Stimulated activated effector memory CD8-positive, alpha-beta T cell treated with anti-CD3 and anti-CD28 coated beads, Interleukin-12 subunit alpha, Interleukin-12 subunit beta, amount 100 ng/mL, for 72 hours (primary cell): Measurements from ENCODE around the gene FAM76A.
"Not testable (repeated sequence)": the region's sequence is repeated elsewhere in the genome, so short reads cannot be mapped to it uniquely, and the experiment has no call there.

Experiments used
- ATAC-seq: fragments of 150-1000 bp; cut with Tn5 transposase; 2 replicates; pipeline ENCODE4 v1.10.0; 2021
- DNase-seq, 2 donors: peaks; one replicate each; pipeline ENCODE4 v3.0.0; 2021 to 2022; ENCODE audit warnings: low spot score in 2 of 2
- H3K27ac Mint-ChIP-seq: one replicate; pipeline ENCODE4 v1.8.0; 2022; ENCODE audit warnings: mild to moderate bottlenecking, mixed read lengths
- H3K36me3 Mint-ChIP-seq: one replicate; pipeline ENCODE4 v1.8.0; 2022; ENCODE audit warnings: mild to moderate bottlenecking, mixed read lengths
- H3K4me1 Mint-ChIP-seq: one replicate; pipeline ENCODE4 v1.8.0; 2022; ENCODE audit warnings: mixed read lengths
- H3K4me3 Mint-ChIP-seq: one replicate; pipeline ENCODE4 v1.8.0; 2022; ENCODE audit warnings: mild to moderate bottlenecking, mixed read lengths
- H3K9me3 Mint-ChIP-seq: one replicate; pipeline ENCODE4 v1.8.0; 2022; ENCODE audit warnings: mixed read lengths

The FAM76A gene

GRCh38 chr1:27725374-27726172, at the start of gene FAM76A:
FAM76A (plus strand) TSS chr1:27725961; CDS start chr1:27726081, 120 bp downstream.
- Mint-ChIP-seq H3K4me3 (peak within 1 kb of the TSS; percentile 80), H3K9me3 (no peaks in the 10 kb centered on the region), H3K36me3 (peaks cover 24% of the 10 kb centered on the region), H3K27ac (peak within 1 kb of the TSS; percentile 99), H3K4me1 (peaks cover 10% of the 10 kb centered on the region)
- ATAC-seq (peak; percentile 96), DNase-seq (peak; percentile 99 to 100)

DNA sequence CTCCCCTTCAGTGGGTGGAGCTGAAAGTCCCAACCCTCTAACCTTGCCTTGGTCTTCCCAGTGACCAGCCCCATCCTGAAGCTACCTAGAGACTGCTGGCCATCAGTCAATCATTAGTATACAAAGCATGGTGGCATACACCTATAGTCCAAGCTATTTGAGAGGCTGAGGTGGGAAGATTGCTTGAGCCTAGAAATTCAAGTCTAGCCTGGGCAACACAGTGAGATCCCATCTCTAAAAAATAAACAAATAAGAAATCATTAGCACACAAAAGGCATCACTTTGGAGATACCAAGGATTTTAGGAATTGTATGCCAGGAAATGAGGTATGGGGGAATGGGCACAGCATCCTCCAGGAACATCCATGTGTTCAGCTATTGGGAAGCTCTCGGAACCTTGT, 49.4 kb upstream of the FAM76A start:
- Mint-ChIP-seq H3K9me3 (peaks cover 2% of the 10 kb centered on the region), H3K36me3 (no peaks in the 10 kb centered on the region), H3K27ac (no peak overlapping the region), H3K4me1 (peaks cover 12% of the 10 kb centered on the region), H3K4me3 (no peak overlapping the region)
- ATAC-seq (no peak), DNase-seq (no peak)

- no peak overlapping the region for H3K27ac Mint-ChIP-seq
- ATAC-seq = no peak
- peaks cover 5% of the 10 kb centered on the region for H3K9me3 Mint-ChIP-seq
- H3K4me3 Mint-ChIP-seq = no peak overlapping the region
- H3K36me3 Mint-ChIP-seq = no peaks in the 10 kb centered on the region
- DNase-seq = no peak
- no peaks in the 10 kb centered on the region for H3K4me1 Mint-ChIP-seq
Measured at GRCh38 chr1:27678747-27679146, 47.0 kb upstream of the FAM76A start.

GRCh38 chr1:27680225-27680791, 45.5 kb upstream of the FAM76A start:
- DNase-seq, H3K4me3 Mint-ChIP-seq, ATAC-seq, H3K27ac Mint-ChIP-seq, H3K9me3 Mint-ChIP-seq, H3K4me1 Mint-ChIP-seq, H3K36me3 Mint-ChIP-seq: not testable (repeated sequence)

DNA sequence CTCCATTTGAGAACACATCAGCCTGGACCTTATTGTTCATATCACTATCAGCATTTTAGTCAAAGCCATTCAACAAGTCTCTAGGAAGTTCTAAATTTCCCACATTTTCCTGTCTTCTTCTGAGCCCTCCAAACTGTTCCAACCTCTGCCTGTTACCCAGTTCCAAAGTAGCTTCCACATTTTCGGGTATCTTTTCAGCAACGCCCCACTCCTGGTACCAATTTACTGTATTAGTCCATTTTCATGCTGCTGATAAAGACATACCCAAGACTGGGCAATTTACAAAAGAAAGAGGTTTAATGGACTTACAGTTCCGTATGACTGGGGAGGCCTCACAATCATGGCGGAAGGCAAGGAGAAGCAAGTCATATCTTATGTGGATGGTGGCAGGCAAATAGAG, 44.2 kb upstream of the FAM76A start:
- DNase-seq, H3K36me3 Mint-ChIP-seq, H3K4me1 Mint-ChIP-seq, H3K9me3 Mint-ChIP-seq, ATAC-seq, H3K27ac Mint-ChIP-seq, H3K4me3 Mint-ChIP-seq: not testable (repeated sequence)

GRCh38 chr1:27682351-27682944, 43.3 kb upstream of the FAM76A start:
- DNase-seq (no peak), ATAC-seq (no peak)
- Mint-ChIP-seq H3K36me3 (no peaks in the 10 kb centered on the region), H3K9me3 (peaks cover 5% of the 10 kb centered on the region), H3K4me1 (no peaks in the 10 kb centered on the region), H3K4me3 (no peak overlapping the region), H3K27ac (no peak overlapping the region)

GRCh38 chr1:27684176-27684575, 41.6 kb upstream of the FAM76A start:
- Mint-ChIP-seq H3K4me3 (no peak overlapping the region), H3K9me3 (peaks cover 5% of the 10 kb centered on the region), H3K27ac (no peak overlapping the region), H3K4me1 (peaks cover 2% of the 10 kb centered on the region), H3K36me3 (no peaks in the 10 kb centered on the region)
- no peak for DNase-seq
- no peak for ATAC-seq

DNA sequence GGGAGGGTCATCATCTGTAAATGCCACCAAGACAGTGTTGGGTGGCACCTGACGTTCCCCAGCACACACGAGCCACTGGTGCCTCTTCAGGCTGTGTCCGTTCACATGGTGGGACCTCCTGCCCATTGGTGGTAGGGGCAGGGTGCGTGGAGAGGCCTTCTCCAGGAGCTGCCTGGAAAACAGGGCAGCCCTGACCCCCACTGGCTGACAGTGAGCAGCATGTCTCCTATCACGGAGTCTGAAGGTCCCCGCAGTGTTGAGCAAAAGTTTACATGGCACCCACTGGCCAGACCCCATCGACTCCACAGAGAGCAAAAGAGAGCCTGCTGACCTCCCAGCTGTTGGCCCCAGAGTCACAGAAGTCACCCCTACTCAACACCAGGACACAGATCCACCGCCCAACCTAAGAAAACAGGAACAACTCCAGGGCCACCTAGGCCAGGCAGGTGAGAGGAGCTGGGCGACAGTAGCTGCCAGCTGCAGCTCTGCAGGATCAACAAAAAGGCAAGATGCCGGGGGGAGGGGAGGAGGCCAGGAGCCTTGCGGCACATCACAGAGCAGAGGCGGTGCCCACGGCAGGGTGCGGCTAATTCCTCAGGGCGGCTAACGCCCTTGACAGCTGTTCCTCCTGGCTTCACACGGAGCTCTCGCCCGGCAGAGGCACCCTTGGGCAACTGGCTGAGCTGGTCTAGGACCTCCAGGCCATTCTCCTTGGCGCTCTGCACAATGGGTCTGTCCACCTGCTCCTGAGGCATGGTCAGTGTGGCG, 39.4 kb upstream of the FAM76A start:
- Mint-ChIP-seq H3K4me3 (no peak overlapping the region), H3K27ac (no peak overlapping the region), H3K9me3 (peaks cover 3% of the 10 kb centered on the region), H3K4me1 (peaks cover 19% of the 10 kb centered on the region), H3K36me3 (no peaks in the 10 kb centered on the region)
- DNase-seq (no peak), ATAC-seq (no peak)

DNA sequence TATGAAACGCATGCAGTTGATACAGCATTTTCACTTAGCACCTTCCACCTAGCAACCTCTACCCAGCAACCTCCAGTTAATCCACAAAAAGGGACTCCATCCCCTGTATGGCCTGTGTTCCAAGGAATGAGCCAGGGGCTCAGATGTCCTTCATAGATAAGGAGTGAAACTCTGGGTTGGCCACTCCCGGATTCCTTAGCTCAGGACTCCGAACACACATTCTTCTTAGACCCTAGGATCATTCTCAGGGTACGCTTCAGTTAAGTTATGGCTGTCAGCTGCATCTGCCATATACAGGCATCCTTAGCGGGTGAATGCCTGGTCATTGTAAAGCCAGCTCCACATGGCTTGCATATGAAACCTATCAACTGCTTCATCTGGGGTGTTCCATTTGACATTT, 37.9 kb upstream of the FAM76A start:
- peaks cover 19% of the 10 kb centered on the region for H3K4me1 Mint-ChIP-seq
- H3K27ac Mint-ChIP-seq = no peak overlapping the region
- H3K4me3 Mint-ChIP-seq = no peak overlapping the region
- DNase-seq = no peak
- no peak for ATAC-seq
- no peaks in the 10 kb centered on the region for H3K36me3 Mint-ChIP-seq
- H3K9me3 Mint-ChIP-seq = no peaks in the 10 kb centered on the region

- Mint-ChIP-seq H3K27ac (peak overlapping the region; percentile 94), H3K4me1 (peaks cover 19% of the 10 kb centered on the region), H3K4me3 (peak overlapping the region; percentile 62), H3K36me3 (no peaks in the 10 kb centered on the region), H3K9me3 (no peaks in the 10 kb centered on the region)
- ATAC-seq (peak; percentile 92), DNase-seq (no peak)
Measured at GRCh38 chr1:27689423-27690173, 36.2 kb upstream of the FAM76A start.

DNA sequence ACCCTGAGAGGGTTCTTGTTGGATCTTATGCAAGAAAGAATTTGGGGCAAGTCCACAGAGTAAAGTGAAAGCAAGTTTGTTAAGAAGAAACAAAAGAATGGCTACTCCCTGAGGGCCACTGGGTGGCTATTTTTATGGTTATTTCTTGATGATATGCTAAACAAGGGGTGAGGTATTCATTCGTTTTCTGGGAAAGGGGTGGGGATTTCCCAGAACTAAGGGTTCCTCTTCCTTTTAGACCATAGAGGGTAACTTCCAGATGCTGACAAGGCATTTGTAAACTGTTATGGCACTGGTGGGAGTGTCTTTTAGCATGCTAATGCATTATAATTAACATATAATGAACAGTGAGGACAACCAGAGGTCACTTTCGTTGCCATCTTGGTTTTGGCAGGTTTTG, 35.6 kb upstream of the FAM76A start:
- peak; percentile 69 for ATAC-seq
- DNase-seq = no peak
- peak overlapping the region; percentile 94 for H3K27ac Mint-ChIP-seq

DNA sequence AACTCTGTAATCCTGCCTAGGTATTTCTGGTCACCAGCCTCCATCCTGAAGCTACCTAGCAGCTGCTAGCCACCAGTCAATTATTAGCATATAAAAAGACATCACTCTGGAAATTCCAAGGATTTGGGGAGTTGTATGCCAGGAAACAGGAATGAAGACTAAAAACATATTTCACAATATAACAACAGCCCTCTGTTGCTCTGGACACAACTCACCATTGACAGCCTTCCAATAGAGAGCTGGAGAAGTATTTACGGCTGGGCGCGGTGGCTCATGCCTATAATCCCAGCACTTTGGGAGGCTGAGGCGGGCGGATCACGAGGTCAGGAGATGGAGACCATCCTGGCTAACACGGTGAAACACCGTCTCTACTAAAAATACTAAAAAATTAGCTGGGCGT, 28.9 kb upstream of the FAM76A start:
- not testable (repeated sequence) for H3K36me3 Mint-ChIP-seq, H3K4me1 Mint-ChIP-seq, ATAC-seq, H3K27ac Mint-ChIP-seq, H3K4me3 Mint-ChIP-seq, DNase-seq, H3K9me3 Mint-ChIP-seq

More for the DNA sequence above, 35.6 kb upstream of the FAM76A start:
- Mint-ChIP-seq H3K9me3 (no peaks in the 10 kb centered on the region), H3K4me1 (peaks cover 19% of the 10 kb centered on the region), H3K36me3 (no peaks in the 10 kb centered on the region), H3K4me3 (peak overlapping the region; percentile 62)

GRCh38 chr1:27704958-27705357, 20.8 kb upstream of the FAM76A start:
- Mint-ChIP-seq H3K4me1 (no peaks in the 10 kb centered on the region), H3K9me3 (peaks cover 5% of the 10 kb centered on the region), H3K36me3 (no peaks in the 10 kb centered on the region), H3K4me3 (no peak overlapping the region), H3K27ac (no peak overlapping the region)
- ATAC-seq (no peak), DNase-seq (no peak)

- H3K27ac Mint-ChIP-seq = no peak overlapping the region
- H3K9me3 Mint-ChIP-seq = peaks cover 5% of the 10 kb centered on the region
- no peak overlapping the region for H3K4me3 Mint-ChIP-seq
- no peaks in the 10 kb centered on the region for H3K36me3 Mint-ChIP-seq
- no peak for ATAC-seq
- H3K4me1 Mint-ChIP-seq = no peaks in the 10 kb centered on the region
- no peak for DNase-seq
Measured at GRCh38 chr1:27705545-27705944, 20.2 kb upstream of the FAM76A start.

- DNase-seq (no peak), ATAC-seq (no peak)
- Mint-ChIP-seq H3K4me1 (no peaks in the 10 kb centered on the region), H3K27ac (no peak overlapping the region), H3K9me3 (no peaks in the 10 kb centered on the region), H3K36me3 (no peaks in the 10 kb centered on the region), H3K4me3 (no peak overlapping the region)
Measured at GRCh38 chr1:27710574-27710973, 15.2 kb upstream of the FAM76A start.
